HepG2 (cell line): ENCODE measurements around the gene LOC128125822.

Experiments
- ATAC-seq: fragments of 200-7000 bp; cut with Tn5 transposase; 3 replicates; pipeline ENCODE4 v1.9.1; 2020; ENCODE audit warnings: mild to moderate bottlenecking, moderate library complexity
- BruUV-seq: library from RNA; stranded (reverse); fragments of 400-500 nt; replicated peaks from 2 replicates; lab custom pipeline; 2021; lab: Mats Ljungman, UMichigan
- CTCF ChIA-PET: fragments of 300-600 bp; formaldehyde crosslinking; extraction: SDS; loops from one replicate; lab custom pipeline; 2021; ENCODE audit warnings: low total read pairs, inconsistent platforms, low intra/inter-chr PET ratio; lab: Yijun Ruan, JAX
- POLR2A ChIA-PET: fragments of 350-600 bp; sonication (Branson Sonifier 250); formaldehyde crosslinking; loops from one replicate; lab custom pipeline; 2020; ENCODE audit warnings: antibody characterized with exemption, inconsistent platforms; lab: Yijun Ruan, JAX
- DNase-seq: peaks from one replicate; pipeline ENCODE4 v3.0.0-alpha.2; 2015; ENCODE audit warnings: low spot score
- FAIRE-seq: peaks from 3 replicates; lab custom pipeline; 2011; peaks lifted over from hg19 to GRCh38; lab: Jason Lieb, UNC
- H2AFZ ChIP-seq: one replicate; pipeline ENCODE4 v1.6.1; 2011; ENCODE audit warnings: low read length, inconsistent platforms
- H3K27ac ChIP-seq: fragments of 300-600 bp; 3 replicates; pipeline ENCODE4 v1.8.0; 2011; ENCODE audit warnings: mixed run types, mild to moderate bottlenecking, mixed read lengths, low read length, inconsistent platforms; ENCODE audit not compliant: insufficient read depth; ENCODE audit errors: extremely low read length
- H3K27me3 ChIP-seq, 2 experiments: fragments of 200-600 bp in 1 of 2; 2 replicates in 1 of 2; 3 replicates in 1 of 2; pipeline versions ENCODE4 v1.6.0 to v1.8.0; 2011; ENCODE audit warnings: low read length in 2 of 2, mild to moderate bottlenecking in 2 of 2, moderate library complexity in 2 of 2, inconsistent platforms in 1 of 2; ENCODE audit not compliant: insufficient read depth in 2 of 2, control insufficient read depth in 1 of 2
- H3K36me3 ChIP-seq, 2 experiments: fragments of 200-600 bp in 1 of 2; replicated peaks in 1 of 2; 2 replicates in 1 of 2; 3 replicates in 1 of 2; pipeline versions ENCODE4 v1.5.1 to v1.8.0; 2011; ENCODE audit warnings: low read length in 2 of 2, inconsistent platforms in 1 of 2; ENCODE audit not compliant: insufficient read depth in 2 of 2, control insufficient read depth in 1 of 2
- H3K4me1 ChIP-seq: 2 replicates; pipeline ENCODE4 v1.5.1; 2012; ENCODE audit warnings: low read length, inconsistent platforms; ENCODE audit not compliant: insufficient read depth
- H3K4me2 ChIP-seq: 2 replicates; pipeline ENCODE4 v1.6.0; 2011; ENCODE audit warnings: low read depth, low read length, inconsistent platforms
- H3K4me3 ChIP-seq, 3 experiments: fragments of 200-600 bp in 1 of 3; sonication (generic), shearing (Covaris generic) in 1 of 3; replicated peaks in 1 of 3; 2 replicates each; pipeline ENCODE4 v1.5.1; 2011 to 2016; ENCODE audit warnings: low read length in 3 of 3, inconsistent platforms in 2 of 3, low read depth in 2 of 3, mild to moderate bottlenecking in 2 of 3, control low read depth in 1 of 3, mixed read lengths in 1 of 3; ENCODE audit not compliant: insufficient read depth in 1 of 3
- H3K79me2 ChIP-seq: one replicate; pipeline ENCODE4 v1.6.1; 2011; ENCODE audit warnings: low read length, inconsistent platforms; ENCODE audit not compliant: insufficient read depth
- H3K9ac ChIP-seq: 2 replicates; pipeline ENCODE4 v1.6.0; 2011; ENCODE audit warnings: mild to moderate bottlenecking, low read depth, low read length, inconsistent platforms; ENCODE audit not compliant: insufficient read depth
- H3K9me3 ChIP-seq: 2 replicates; pipeline ENCODE4 v1.5.1; 2012; ENCODE audit warnings: mild to moderate bottlenecking, low read length
- H4K20me1 ChIP-seq: 2 replicates; pipeline ENCODE4 v1.6.0; 2011; ENCODE audit warnings: inconsistent platforms, mild to moderate bottlenecking, low read length, moderate library complexity; ENCODE audit not compliant: insufficient read depth
- JARID2 ChIP-seq: sonication (generic); formaldehyde crosslinking; IDR thresholded peaks from 2 replicates; pipeline ENCODE4 v1.8.1; 2023; ENCODE audit warnings: missing genetic modification reagents, inconsistent platforms; ENCODE audit not compliant: insufficient replicate concordance
- RARG ChIP-seq: sonication (generic); formaldehyde crosslinking; IDR thresholded peaks from 2 replicates; pipeline ENCODE4 v1.4.0; 2020; ENCODE audit warnings: low read depth, mild to moderate bottlenecking, missing genetic modification reagents
- RBM22 ChIP-seq: fragments of 200-400 bp; formaldehyde crosslinking; optimal IDR thresholded peaks from 2 replicates; pipeline ENCODE3; 2017; ENCODE audit warnings: mild to moderate bottlenecking, low read length, moderate library complexity
- ZNF780A ChIP-seq: sonication (generic); formaldehyde crosslinking; IDR thresholded peaks from 2 replicates; pipeline ENCODE4 v1.8.0; 2022; ENCODE audit warnings: mild to moderate bottlenecking, missing genetic modification reagents, moderate library complexity
- WGBS: methylation state at CpG from one replicate; pipeline ENCODE4 v1.1.6; 2017; ENCODE audit warnings: low lambda C conversion rate; 5-methylcytosine and 5-hydroxymethylcytosine counted together
- in situ Hi-C: cut with HindIII; loops from 2 replicates; pipeline ENCODE4 v1.10.0; 2017; ENCODE audit warnings: low pct_unique_long_range_greater_than_20kb; ENCODE audit not compliant: extremely low pct_ligation_motif_present
- intact Hi-C: fragments of 100-400 bp; cut with micrococcal nuclease; formaldehyde crosslinking; loops from one replicate; pipeline ENCODE4 v1.10.0; 2022; ENCODE audit not compliant: unreplicated experiment

Gene LOC128125822

DNA sequence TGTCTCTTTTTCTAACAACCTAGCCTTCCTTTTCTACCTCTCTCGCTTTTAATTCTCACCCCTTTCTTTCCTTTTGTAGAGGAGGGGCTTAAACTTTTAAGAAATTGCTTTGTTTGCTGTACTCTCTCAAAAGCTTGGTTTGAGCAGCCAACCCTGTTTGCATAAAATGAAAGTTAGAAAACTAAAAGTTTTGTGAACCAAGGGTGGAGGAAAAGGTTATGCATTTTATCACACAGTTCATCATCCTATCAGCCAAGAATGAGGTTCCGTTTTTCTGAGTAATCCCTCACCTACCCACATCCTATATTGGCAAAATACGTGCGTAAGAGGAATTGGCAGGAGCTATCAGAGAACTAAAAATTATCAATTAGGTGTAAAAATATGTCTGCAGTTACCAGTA is 42.8 kb upstream of the LOC128125822 start:
- ATAC-seq: no peak
- Histone ChIP-seq H3K9me3 (no peaks in the 10 kb centered on the region), H3K79me2 (peaks cover 60% of the 10 kb centered on the region), H3K27ac (peak overlapping the region; percentile 52), H3K36me3 (peaks cover 14 to 37% of the 10 kb centered on the region in 2 experiments)
- BruUV-seq: no TSS peak
- 95% methylated on average over 4 of the region's 4 CpGs for WGBS
- in situ Hi-C loops: no loop called here
- TF ChIP-seq RBM22: peak; percentile 58
- no peak for TF ChIP-seq RARG (CRISPR knock-in tag)
- TF ChIP-seq, all 625 proteins: peak for 1
- Histone ChIP-seq H3K9ac (peak overlapping the region; percentile 41; the same call in 1 of the 2 replicates), H3K27me3 (no peaks in the 10 kb centered on the region), H3K4me1 (peaks cover 63% of the 10 kb centered on the region), H3K4me3 (peak overlapping the region in 1 of 3 experiments; percentile 1; a peak in 1 of 6 replicates), H3K4me2 (peak overlapping the region; percentile 56), H2AFZ (no peak overlapping the region), H4K20me1 (no peaks in the 10 kb centered on the region)
- FAIRE-seq: no peak
- CTCF ChIA-PET: no interaction called here
- POLR2A ChIA-PET: interaction anchor here (1.5 to 3.7 kb wide), 4 partner anchors 15 to 44 kb away, joined by 6 to 29 read pairs (median 27); no protein-coding TSS in a partner anchor
- no peak for DNase-seq
- intact Hi-C loops: no loop called here

DNA sequence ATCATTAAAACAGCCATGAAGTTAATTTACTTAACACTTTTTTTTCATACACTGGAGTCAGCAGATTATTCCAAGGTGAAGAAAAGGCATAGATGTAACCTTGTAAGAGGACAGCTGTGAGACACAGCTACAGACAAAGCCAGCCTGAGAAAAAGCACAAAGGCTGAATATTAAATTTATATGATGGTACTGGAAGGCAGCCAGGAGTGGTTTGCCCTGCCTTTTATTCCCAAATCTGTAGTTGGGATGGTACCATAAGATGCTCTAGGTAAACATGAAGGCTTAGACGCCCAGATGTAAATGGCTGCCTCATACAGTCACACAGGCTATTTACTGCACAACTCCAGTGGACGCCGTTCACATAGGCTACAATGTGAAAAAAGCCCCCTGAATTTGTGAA is 42.1 kb upstream of the LOC128125822 start:
- Histone ChIP-seq H2AFZ (no peak overlapping the region), H3K36me3 (peaks cover 14 to 39% of the 10 kb centered on the region in 2 experiments), H3K9ac (no peak overlapping the region), H3K79me2 (peaks cover 54% of the 10 kb centered on the region), H3K4me1 (peaks cover 57% of the 10 kb centered on the region), H3K9me3 (no peaks in the 10 kb centered on the region), H3K27ac (no peak overlapping the region), H3K4me3 (no peak overlapping the region), H4K20me1 (no peaks in the 10 kb centered on the region), H3K27me3 (no peaks in the 10 kb centered on the region), H3K4me2 (0 out of 2 replicates have a peak overlapping the region, but pooled peaks have one; percentile 56)
- no peak for ATAC-seq
- 97% methylated on average over 3 of the region's 3 CpGs for WGBS
- no peak for DNase-seq
- ChIA-PET POLR2A (interaction anchor here (1.3 to 3.7 kb wide), 4 partner anchors 15 to 44 kb away, joined by 3 to 29 read pairs (median 18); no protein-coding TSS in a partner anchor), CTCF (no interaction called here)
- no peak for FAIRE-seq
- BruUV-seq: no TSS peak
- no peak for TF ChIP-seq ZNF780A
- TF ChIP-seq RBM22: peak; percentile 69
- no peak for TF ChIP-seq JARID2 (CRISPR knock-in tag)
- in situ Hi-C loops: no loop called here
- intact Hi-C loops: no loop called here
